ENCODE results near the gene ADAMTS12.

GRCh38 chr5:33936381-33937016, 44.7 kb upstream of the ADAMTS12 start, which contains the start of gene RXFP3:
- TF ChIP-seq CTCF (conservative IDR thresholded peaks at IDR 0.05) (no peak), ZFX (IDR thresholded peaks at IDR 0.05) (no peak)
